GM12878 (cell line): ENCODE results near the gene DENND6A. TPM values are rescaled to one million over a fixed set of nuclear protein-coding genes. Genes with fewer than 3 reads are reported as not detected.
"Not testable (repeated sequence)": the region's sequence is repeated elsewhere in the genome, so short reads cannot be mapped to it uniquely, and the experiment has no call there.

Source experiments
- ATAC-seq: fragments of 200-7000 bp; cut with Tn5 transposase; 3 replicates; pipeline ENCODE4 v1.9.1; 2020; ENCODE audit warnings: mild to moderate bottlenecking, moderate library complexity
- BruUV-seq: library from RNA; stranded (reverse); fragments of 400-500 nt; replicated peaks from 2 replicates; lab custom pipeline; 2021; lab: Mats Ljungman, UMichigan
- CTCF ChIA-PET: fragments of 300-600 bp; sonication (Branson Sonifier 250); formaldehyde crosslinking; extraction: SDS; loops from one replicate; lab custom pipeline; 2021; ENCODE audit warnings: inconsistent platforms; lab: Yijun Ruan, JAX
- POLR2A ChIA-PET: fragments of 350-600 bp; formaldehyde crosslinking; extraction: SDS; loops from one replicate; lab custom pipeline; 2021; ENCODE audit warnings: inconsistent platforms; lab: Charles Lee
- RAD21 ChIA-PET: fragments of 300-600 bp; sonication (Branson Sonifier 250); formaldehyde crosslinking; loops from one replicate; lab custom pipeline; 2023; ENCODE audit warnings: antibody characterized with exemption; ENCODE audit not compliant: unreplicated experiment; lab: Charles Lee
- SMC1A ChIA-PET: fragments of 300-600 bp; sonication (Branson Sonifier 250); formaldehyde crosslinking; loops from one replicate; lab custom pipeline; 2023; ENCODE audit not compliant: unreplicated experiment, uncharacterized antibody; lab: Charles Lee
- DNase-seq: peaks from one replicate; pipeline ENCODE4 v3.0.0-alpha.2; 2011; ENCODE audit warnings: low read depth, low spot score
- FAIRE-seq: peaks from 3 replicates; lab custom pipeline; 2011; peaks lifted over from hg19 to GRCh38; lab: Jason Lieb, UNC
- H2AFZ ChIP-seq: 2 replicates; pipeline ENCODE4 v1.6.0; 2011; ENCODE audit warnings: low read depth, low read length, control low read depth; ENCODE audit not compliant: control insufficient read depth
- H3K27ac ChIP-seq: 2 replicates; pipeline ENCODE4 v1.5.1; 2011; ENCODE audit warnings: control low read depth; ENCODE audit not compliant: control insufficient read depth, insufficient read depth
- H3K27me3 ChIP-seq, 2 experiments: replicated peaks in 1 of 2; 2 replicates each; pipeline versions ENCODE4 v1.6.0 to v1.6.1; 2011; ENCODE audit warnings: low read length in 1 of 2; ENCODE audit not compliant: control insufficient read depth in 2 of 2, insufficient read depth in 2 of 2
- H3K36me3 ChIP-seq, 2 experiments: 2 replicates each; pipeline ENCODE4 v1.5.1; 2011; ENCODE audit warnings: low read length in 1 of 2; ENCODE audit not compliant: control insufficient read depth in 2 of 2, insufficient read depth in 2 of 2
- H3K4me1 ChIP-seq: 2 replicates; pipeline ENCODE4 v1.6.1; 2011; ENCODE audit warnings: mild to moderate bottlenecking, low read length, moderate library complexity, mixed read lengths; ENCODE audit not compliant: control insufficient read depth, insufficient read depth
- H3K4me2 ChIP-seq: 2 replicates; pipeline ENCODE4 v1.6.0; 2011; ENCODE audit warnings: control low read depth; ENCODE audit not compliant: control insufficient read depth, insufficient read depth
- H3K4me3 ChIP-seq: fragments of 200-600 bp; sonication (generic); 2 replicates; pipeline ENCODE4 v1.5.1; 2016
- H3K79me2 ChIP-seq: 2 replicates; pipeline ENCODE4 v1.6.0; 2011; ENCODE audit warnings: low read length; ENCODE audit not compliant: control insufficient read depth, insufficient read depth
- H3K9ac ChIP-seq: 2 replicates; pipeline ENCODE4 v1.8.0; 2011; ENCODE audit warnings: low read length, control low read depth, mixed read lengths; ENCODE audit not compliant: control insufficient read depth, insufficient read depth
- H3K9me3 ChIP-seq: replicated peaks from 3 replicates; pipeline ENCODE4 v1.5.1; 2011; ENCODE audit warnings: mild to moderate bottlenecking, low read length; ENCODE audit not compliant: control insufficient read depth, insufficient read depth
- H4K20me1 ChIP-seq: 2 replicates; pipeline ENCODE4 v1.6.0; 2011; ENCODE audit not compliant: control insufficient read depth, insufficient read depth
- CBFB ChIP-seq: IDR thresholded peaks from 2 replicates; pipeline ENCODE4 v1.6.1; 2016; ENCODE audit warnings: antibody characterized with exemption, low read depth
- CEBPB ChIP-seq, 2 experiments: fragments of 150-350 bp in 1 of 2; IDR thresholded peaks; 2 replicates each; pipeline ENCODE4 v1.6.1; 2012 to 2014; ENCODE audit warnings: low read depth in 2 of 2, low read length in 2 of 2, borderline replicate concordance in 1 of 2, inconsistent platforms in 1 of 2
- GABPA ChIP-seq: IDR thresholded peaks from 2 replicates; pipeline ENCODE4 v1.6.1; 2014; ENCODE audit warnings: antibody characterized with exemption, low read depth, mild to moderate bottlenecking, inconsistent platforms
- IKZF2 ChIP-seq, 2 experiments: fragments of 450-650 bp; IDR thresholded peaks; 2 replicates each; pipeline ENCODE4 v1.6.1; 2017; ENCODE audit warnings: mild to moderate bottlenecking in 2 of 2, moderate library complexity in 2 of 2
- MTA2 ChIP-seq: fragments of 450-650 bp; IDR thresholded peaks from 2 replicates; pipeline ENCODE4 v1.6.1; 2016; ENCODE audit warnings: low read depth, mild to moderate bottlenecking, moderate library complexity
- MTA3 ChIP-seq: IDR thresholded peaks from 2 replicates; pipeline ENCODE4 v1.6.1; 2012; ENCODE audit warnings: low read length, inconsistent platforms, borderline replicate concordance
- MXI1 ChIP-seq: fragments of 150-350 bp; IDR thresholded peaks from 2 replicates; pipeline ENCODE4 v1.6.1; 2011; ENCODE audit warnings: low read depth, mild to moderate bottlenecking, inconsistent platforms, low read length, improper control_type of control experiment
- NR2C1 ChIP-seq: fragments of 450-650 bp; IDR thresholded peaks from 2 replicates; pipeline ENCODE4 v1.6.1; 2017; ENCODE audit warnings: antibody characterized with exemption, mild to moderate bottlenecking, moderate library complexity
- NRF1 ChIP-seq: conservative IDR thresholded peaks from 2 replicates; pipeline ENCODE4 v1.6.1; 2011; ENCODE audit warnings: mild to moderate bottlenecking, low read depth, low read length, improper control_type of control experiment
- POLR2AphosphoS2 ChIP-seq: IDR thresholded peaks from 2 replicates; pipeline ENCODE4 v1.6.1; 2011; ENCODE audit warnings: low read depth, mild to moderate bottlenecking, low read length, improper control_type of control experiment, moderate library complexity
- RELA ChIP-seq: fragments of 450-650 bp; IDR thresholded peaks from 2 replicates; pipeline ENCODE4 v1.8.0; 2014; ENCODE audit warnings: borderline replicate concordance; ENCODE audit not compliant: partially characterized antibody
- SREBF1 ChIP-seq: IDR thresholded peaks from 2 replicates; pipeline ENCODE4 v1.6.1; 2012; ENCODE audit warnings: mild to moderate bottlenecking, low read length
- ZNF24 ChIP-seq: fragments of 450-650 bp; IDR thresholded peaks from 2 replicates; pipeline ENCODE4 v1.6.1; 2017; ENCODE audit warnings: antibody characterized with exemption, mild to moderate bottlenecking
- WGBS: methylation state at CpG from one replicate; pipeline ENCODE4 v1.1.6; 2016; ENCODE audit warnings: low lambda C conversion rate; ENCODE audit not compliant: insufficient replicate concordance, insufficient coverage; ENCODE audit errors: missing lambda C conversion rate; 5-methylcytosine and 5-hydroxymethylcytosine counted together
- in situ Hi-C: fragments of 300-500 bp; cut with MboI; formaldehyde crosslinking; loops from 9 replicates; pipeline ENCODE4 v1.14.3; 2018; ENCODE audit warnings: mixed read lengths
- intact Hi-C: fragments of 100-400 bp; cut with micrococcal nuclease; formaldehyde crosslinking; loops from one replicate; pipeline ENCODE4 v1.14.2; 2022; ENCODE audit not compliant: unreplicated experiment
- polyA plus RNA-seq, 11 experiments: library from polyadenylated mRNA; depleted of rRNA in 4 of 11; unstranded in 6 of 11; stranded (reverse) in 5 of 11; fragments of >200 nt; fragmentation: Nextera tagmentation in 4 of 11; fragmentation: Illumina TruSeq in 1 of 11; extraction: Ambion mirVana in 4 of 11; extraction: Trizol in 1 of 11; gene quantifications; 1 replicate in 1 of 11; 2 replicates in 10 of 11; pipeline versions ENCODE4 v1.2.1 to v1.2.3, GENCODE V29; 2011 to 2016; ENCODE audit warnings: inconsistent platforms in 2 of 11, missing spikeins in 2 of 11, low read depth in 1 of 11
- total RNA-seq, 4 experiments: library from RNA; depleted of rRNA in 3 of 4; stranded (reverse); fragments of >200 nt in 3 of 4; fragmentation: Illumina TruSeq in 1 of 4; extraction: Trizol in 1 of 4; gene quantifications; 2 replicates each; pipeline versions ENCODE4 v1.2.1 to v1.2.3, GENCODE V29; 2013 to 2021
- TF ChIP-seq, protein P1 (sequence below): fragments of 450-650 bp; IDR thresholded peaks from 2 replicates; pipeline ENCODE4 v1.6.1; 2017; ENCODE audit warnings: mild to moderate bottlenecking

The DENND6A gene
- total and polyA plus RNA-seq, 10 of the 15 experiments (the other 5 are each of a cell fraction or from before 2014, with no cell fraction given), result 1.8 to 15.3 (median 10.3) TPM

DNA sequence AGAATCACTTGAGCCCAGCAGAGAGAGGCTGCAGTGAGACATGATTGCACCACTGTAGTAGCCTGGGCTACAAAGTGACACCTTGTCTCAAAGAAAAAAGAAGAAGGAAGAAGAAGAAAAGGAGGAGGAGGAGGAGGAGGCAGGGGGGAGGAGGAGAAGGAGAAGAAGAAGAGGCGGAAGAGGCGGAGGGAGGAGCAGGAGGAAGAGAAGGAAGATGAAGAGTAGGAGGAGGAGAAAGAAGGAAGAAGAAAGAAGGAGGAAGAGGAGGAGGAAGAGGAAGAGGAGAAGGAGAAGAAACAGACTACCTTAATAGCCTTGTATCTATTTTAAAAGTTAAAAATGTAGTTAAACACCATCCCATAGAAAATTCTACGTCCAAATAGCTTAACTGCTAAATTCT, 76.6 kb downstream of the DENND6A start:
- ChIA-PET CTCF (no interaction called here), POLR2A (interaction anchor here (1.6 kb wide), 1 partner anchor 14 kb away, joined by 3 read pairs; no protein-coding TSS in a partner anchor), RAD21 (no interaction called here), SMC1A (no interaction called here)
- H3K27ac ChIP-seq, result no peak overlapping the region
- H2AFZ ChIP-seq, result no peak overlapping the region
- H3K27me3 ChIP-seq, result no peaks in the 10 kb centered on the region
- TF ChIP-seq, protein P1, sequence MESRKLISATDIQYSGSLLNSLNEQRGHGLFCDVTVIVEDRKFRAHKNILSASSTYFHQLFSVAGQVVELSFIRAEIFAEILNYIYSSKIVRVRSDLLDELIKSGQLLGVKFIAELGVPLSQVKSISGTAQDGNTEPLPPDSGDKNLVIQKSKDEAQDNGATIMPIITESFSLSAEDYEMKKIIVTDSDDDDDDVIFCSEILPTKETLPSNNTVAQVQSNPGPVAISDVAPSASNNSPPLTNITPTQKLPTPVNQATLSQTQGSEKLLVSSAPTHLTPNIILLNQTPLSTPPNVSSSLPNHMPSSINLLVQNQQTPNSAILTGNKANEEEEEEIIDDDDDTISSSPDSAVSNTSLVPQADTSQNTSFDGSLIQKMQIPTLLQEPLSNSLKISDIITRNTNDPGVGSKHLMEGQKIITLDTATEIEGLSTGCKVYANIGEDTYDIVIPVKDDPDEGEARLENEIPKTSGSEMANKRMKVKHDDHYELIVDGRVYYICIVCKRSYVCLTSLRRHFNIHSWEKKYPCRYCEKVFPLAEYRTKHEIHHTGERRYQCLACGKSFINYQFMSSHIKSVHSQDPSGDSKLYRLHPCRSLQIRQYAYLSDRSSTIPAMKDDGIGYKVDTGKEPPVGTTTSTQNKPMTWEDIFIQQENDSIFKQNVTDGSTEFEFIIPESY, result no peak
- TF ChIP-seq GABPA (no peak), RELA (no peak), NR2C1 (no peak), NRF1 (no peak), MXI1 (no peak), SREBF1 (no peak), MTA2 (no peak), MTA3 (no peak), CBFB (no peak), CEBPB (IDR thresholded peaks at IDR 0.05; ENCODE audit: borderline replicate concordance in 1 of 2, low read depth in 2 of 2, low read length in 2 of 2) (no peak), POLR2AphosphoS2 (no peak), IKZF2 (IDR thresholded peaks at IDR 0.05) (no peak), ZNF24 (no peak)
- BruUV-seq, result no TSS peak
- no peak for FAIRE-seq
- H3K4me2 ChIP-seq, result no peak overlapping the region
- H3K9me3 ChIP-seq, result no peaks in the 10 kb centered on the region
- intact Hi-C loops, result no loop called here
- 36% methylated on average over 3 of the region's 3 CpGs for WGBS
- H3K9ac ChIP-seq, result no peak overlapping the region
- no peak overlapping the region for H3K4me3 ChIP-seq
- DNase-seq, result no peak
- no peak for ATAC-seq
- no peaks in the 10 kb centered on the region for H3K4me1 ChIP-seq
- no peaks in the 10 kb centered on the region for H4K20me1 ChIP-seq
- H3K36me3 ChIP-seq, result no peaks in the 10 kb centered on the region
- in situ Hi-C loops, result no loop called here
- H3K79me2 ChIP-seq, result no peaks in the 10 kb centered on the region

DNA sequence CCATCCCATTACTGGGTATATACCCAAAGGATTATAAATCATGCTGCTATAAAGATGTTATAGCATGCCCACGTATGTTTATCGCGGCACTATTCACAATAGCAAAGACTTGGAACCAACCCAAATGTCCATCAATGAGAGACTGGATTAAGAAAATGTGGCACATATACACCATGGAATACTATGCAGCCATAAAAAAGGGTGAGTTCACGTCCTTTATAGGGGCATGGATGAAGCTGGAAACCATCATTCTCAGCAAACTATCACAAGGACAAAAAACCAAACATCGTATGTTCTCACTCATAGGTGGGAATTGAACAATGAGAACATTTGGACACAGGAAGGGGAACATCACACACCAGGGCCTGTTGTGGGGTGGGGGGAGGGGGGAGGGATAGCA, 81.0 kb downstream of the DENND6A start:
- H3K9ac ChIP-seq, H3K27me3 ChIP-seq, BruUV-seq, H3K4me3 ChIP-seq, H3K36me3 ChIP-seq, RAD21 ChIA-PET, SMC1A ChIA-PET, POLR2A ChIA-PET, H3K4me1 ChIP-seq, ATAC-seq, H3K4me2 ChIP-seq, H3K27ac ChIP-seq, H3K79me2 ChIP-seq, H4K20me1 ChIP-seq, intact Hi-C loops, FAIRE-seq, in situ Hi-C loops, DNase-seq, CTCF ChIA-PET, H2AFZ ChIP-seq, H3K9me3 ChIP-seq: not testable (repeated sequence)
- 85% methylated on average over 4 of the region's 5 CpGs for WGBS
